ENCODE data around the gene ASB7. TPM values are rescaled to one million over a fixed set of nuclear protein-coding genes. Genes with fewer than 3 reads are reported as not detected.

ASB7 gene
- total and polyA plus RNA-seq, 2 experiments from 2014 or later: 4.1 to 13.9 TPM

- TF ChIP-seq NANOG (IDR thresholded peaks at IDR 0.05; ENCODE audit: borderline replicate concordance): no peak
- TF ChIP-seq, protein P1, sequence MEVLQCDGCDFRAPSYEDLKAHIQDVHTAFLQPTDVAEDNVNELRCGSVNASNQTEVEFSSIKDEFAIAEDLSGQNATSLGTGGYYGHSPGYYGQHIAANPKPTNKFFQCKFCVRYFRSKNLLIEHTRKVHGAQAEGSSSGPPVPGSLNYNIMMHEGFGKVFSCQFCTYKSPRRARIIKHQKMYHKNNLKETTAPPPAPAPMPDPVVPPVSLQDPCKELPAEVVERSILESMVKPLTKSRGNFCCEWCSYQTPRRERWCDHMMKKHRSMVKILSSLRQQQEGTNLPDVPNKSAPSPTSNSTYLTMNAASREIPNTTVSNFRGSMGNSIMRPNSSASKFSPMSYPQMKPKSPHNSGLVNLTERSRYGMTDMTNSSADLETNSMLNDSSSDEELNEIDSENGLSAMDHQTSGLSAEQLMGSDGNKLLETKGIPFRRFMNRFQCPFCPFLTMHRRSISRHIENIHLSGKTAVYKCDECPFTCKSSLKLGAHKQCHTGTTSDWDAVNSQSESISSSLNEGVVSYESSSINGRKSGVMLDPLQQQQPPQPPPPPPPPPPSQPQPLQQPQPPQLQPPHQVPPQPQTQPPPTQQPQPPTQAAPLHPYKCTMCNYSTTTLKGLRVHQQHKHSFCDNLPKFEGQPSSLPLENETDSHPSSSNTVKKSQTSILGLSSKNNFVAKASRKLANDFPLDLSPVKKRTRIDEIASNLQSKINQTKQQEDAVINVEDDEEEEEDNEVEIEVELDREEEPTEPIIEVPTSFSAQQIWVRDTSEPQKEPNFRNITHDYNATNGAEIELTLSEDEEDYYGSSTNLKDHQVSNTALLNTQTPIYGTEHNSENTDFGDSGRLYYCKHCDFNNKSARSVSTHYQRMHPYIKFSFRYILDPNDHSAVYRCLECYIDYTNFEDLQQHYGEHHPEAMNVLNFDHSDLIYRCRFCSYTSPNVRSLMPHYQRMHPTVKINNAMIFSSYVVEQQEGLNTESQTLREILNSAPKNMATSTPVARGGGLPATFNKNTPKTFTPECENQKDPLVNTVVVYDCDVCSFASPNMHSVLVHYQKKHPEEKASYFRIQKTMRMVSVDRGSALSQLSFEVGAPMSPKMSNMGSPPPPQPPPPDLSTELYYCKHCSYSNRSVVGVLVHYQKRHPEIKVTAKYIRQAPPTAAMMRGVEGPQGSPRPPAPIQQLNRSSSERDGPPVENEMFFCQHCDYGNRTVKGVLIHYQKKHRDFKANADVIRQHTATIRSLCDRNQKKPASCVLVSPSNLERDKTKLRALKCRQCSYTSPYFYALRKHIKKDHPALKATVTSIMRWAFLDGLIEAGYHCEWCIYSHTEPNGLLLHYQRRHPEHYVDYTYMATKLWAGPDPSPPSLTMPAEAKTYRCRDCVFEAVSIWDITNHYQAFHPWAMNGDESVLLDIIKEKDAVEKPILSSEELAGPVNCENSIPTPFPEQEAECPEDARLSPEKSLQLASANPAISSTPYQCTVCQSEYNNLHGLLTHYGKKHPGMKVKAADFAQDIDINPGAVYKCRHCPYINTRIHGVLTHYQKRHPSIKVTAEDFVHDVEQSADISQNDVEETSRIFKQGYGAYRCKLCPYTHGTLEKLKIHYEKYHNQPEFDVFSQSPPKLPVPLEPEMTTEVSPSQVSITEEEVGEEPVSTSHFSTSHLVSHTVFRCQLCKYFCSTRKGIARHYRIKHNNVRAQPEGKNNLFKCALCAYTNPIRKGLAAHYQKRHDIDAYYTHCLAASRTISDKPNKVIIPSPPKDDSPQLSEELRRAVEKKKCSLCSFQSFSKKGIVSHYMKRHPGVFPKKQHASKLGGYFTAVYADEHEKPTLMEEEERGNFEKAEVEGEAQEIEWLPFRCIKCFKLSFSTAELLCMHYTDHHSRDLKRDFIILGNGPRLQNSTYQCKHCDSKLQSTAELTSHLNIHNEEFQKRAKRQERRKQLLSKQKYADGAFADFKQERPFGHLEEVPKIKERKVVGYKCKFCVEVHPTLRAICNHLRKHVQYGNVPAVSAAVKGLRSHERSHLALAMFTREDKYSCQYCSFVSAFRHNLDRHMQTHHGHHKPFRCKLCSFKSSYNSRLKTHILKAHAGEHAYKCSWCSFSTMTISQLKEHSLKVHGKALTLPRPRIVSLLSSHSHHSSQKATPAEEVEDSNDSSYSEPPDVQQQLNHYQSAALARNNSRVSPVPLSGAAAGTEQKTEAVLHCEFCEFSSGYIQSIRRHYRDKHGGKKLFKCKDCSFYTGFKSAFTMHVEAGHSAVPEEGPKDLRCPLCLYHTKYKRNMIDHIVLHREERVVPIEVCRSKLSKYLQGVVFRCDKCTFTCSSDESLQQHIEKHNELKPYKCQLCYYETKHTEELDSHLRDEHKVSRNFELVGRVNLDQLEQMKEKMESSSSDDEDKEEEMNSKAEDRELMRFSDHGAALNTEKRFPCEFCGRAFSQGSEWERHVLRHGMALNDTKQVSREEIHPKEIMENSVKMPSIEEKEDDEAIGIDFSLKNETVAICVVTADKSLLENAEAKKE (CRISPR knock-in tag; IDR thresholded peaks at IDR 0.05): no peak
- no peak for TF ChIP-seq ZNF331 (CRISPR knock-in tag; IDR thresholded peaks at IDR 0.05; ENCODE audit: low read depth)
- TF ChIP-seq, protein P2, sequence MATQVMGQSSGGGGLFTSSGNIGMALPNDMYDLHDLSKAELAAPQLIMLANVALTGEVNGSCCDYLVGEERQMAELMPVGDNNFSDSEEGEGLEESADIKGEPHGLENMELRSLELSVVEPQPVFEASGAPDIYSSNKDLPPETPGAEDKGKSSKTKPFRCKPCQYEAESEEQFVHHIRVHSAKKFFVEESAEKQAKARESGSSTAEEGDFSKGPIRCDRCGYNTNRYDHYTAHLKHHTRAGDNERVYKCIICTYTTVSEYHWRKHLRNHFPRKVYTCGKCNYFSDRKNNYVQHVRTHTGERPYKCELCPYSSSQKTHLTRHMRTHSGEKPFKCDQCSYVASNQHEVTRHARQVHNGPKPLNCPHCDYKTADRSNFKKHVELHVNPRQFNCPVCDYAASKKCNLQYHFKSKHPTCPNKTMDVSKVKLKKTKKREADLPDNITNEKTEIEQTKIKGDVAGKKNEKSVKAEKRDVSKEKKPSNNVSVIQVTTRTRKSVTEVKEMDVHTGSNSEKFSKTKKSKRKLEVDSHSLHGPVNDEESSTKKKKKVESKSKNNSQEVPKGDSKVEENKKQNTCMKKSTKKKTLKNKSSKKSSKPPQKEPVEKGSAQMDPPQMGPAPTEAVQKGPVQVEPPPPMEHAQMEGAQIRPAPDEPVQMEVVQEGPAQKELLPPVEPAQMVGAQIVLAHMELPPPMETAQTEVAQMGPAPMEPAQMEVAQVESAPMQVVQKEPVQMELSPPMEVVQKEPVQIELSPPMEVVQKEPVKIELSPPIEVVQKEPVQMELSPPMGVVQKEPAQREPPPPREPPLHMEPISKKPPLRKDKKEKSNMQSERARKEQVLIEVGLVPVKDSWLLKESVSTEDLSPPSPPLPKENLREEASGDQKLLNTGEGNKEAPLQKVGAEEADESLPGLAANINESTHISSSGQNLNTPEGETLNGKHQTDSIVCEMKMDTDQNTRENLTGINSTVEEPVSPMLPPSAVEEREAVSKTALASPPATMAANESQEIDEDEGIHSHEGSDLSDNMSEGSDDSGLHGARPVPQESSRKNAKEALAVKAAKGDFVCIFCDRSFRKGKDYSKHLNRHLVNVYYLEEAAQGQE (IDR thresholded peaks at IDR 0.05; ENCODE audit: unreplicated experiment): no peak
- no peak for TF ChIP-seq EZH2 (IDR thresholded peaks at IDR 0.05; ENCODE audit: low read depth, unreplicated experiment)
- no peak for TF ChIP-seq EZH2phosphoT487 (IDR thresholded peaks at IDR 0.05; ENCODE audit: unreplicated experiment)
- TF ChIP-seq, protein P3, sequence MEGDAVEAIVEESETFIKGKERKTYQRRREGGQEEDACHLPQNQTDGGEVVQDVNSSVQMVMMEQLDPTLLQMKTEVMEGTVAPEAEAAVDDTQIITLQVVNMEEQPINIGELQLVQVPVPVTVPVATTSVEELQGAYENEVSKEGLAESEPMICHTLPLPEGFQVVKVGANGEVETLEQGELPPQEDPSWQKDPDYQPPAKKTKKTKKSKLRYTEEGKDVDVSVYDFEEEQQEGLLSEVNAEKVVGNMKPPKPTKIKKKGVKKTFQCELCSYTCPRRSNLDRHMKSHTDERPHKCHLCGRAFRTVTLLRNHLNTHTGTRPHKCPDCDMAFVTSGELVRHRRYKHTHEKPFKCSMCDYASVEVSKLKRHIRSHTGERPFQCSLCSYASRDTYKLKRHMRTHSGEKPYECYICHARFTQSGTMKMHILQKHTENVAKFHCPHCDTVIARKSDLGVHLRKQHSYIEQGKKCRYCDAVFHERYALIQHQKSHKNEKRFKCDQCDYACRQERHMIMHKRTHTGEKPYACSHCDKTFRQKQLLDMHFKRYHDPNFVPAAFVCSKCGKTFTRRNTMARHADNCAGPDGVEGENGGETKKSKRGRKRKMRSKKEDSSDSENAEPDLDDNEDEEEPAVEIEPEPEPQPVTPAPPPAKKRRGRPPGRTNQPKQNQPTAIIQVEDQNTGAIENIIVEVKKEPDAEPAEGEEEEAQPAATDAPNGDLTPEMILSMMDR (conservative IDR thresholded peaks at IDR 0.05; ENCODE audit: low read depth in 2 of 2): no peak
- TF ChIP-seq ZNF114 (CRISPR knock-in tag; IDR thresholded peaks at IDR 0.05): no peak
- TF ChIP-seq STAT1 (IDR thresholded peaks at IDR 0.05; ENCODE audit: unreplicated experiment): no peak
- TF ChIP-seq, protein P4, sequence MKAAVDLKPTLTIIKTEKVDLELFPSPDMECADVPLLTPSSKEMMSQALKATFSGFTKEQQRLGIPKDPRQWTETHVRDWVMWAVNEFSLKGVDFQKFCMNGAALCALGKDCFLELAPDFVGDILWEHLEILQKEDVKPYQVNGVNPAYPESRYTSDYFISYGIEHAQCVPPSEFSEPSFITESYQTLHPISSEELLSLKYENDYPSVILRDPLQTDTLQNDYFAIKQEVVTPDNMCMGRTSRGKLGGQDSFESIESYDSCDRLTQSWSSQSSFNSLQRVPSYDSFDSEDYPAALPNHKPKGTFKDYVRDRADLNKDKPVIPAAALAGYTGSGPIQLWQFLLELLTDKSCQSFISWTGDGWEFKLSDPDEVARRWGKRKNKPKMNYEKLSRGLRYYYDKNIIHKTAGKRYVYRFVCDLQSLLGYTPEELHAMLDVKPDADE (IDR thresholded peaks at IDR 0.05): no peak
- no peak for TF ChIP-seq JUNB (IDR thresholded peaks at IDR 0.05; ENCODE audit: unreplicated experiment)
- TF ChIP-seq POLR2AphosphoS5 (IDR thresholded peaks at IDR 0.05; ENCODE audit: low read depth): no peak
- TF ChIP-seq CREB1 (CRISPR knock-in tag; IDR thresholded peaks at IDR 0.05; ENCODE audit: low read depth): no peak
- Histone ChIP-seq H2AFZ (no peak overlapping the region), H3K27me3 (ENCODE audit: insufficient read depth) (no peaks in the 10 kb centered on the region), H3K4me2 (no peak overlapping the region), H3K27ac (ENCODE audit: low read depth) (no peak overlapping the region), H3K4me1 (ENCODE audit: insufficient read depth) (no peaks in the 10 kb centered on the region), H3K4me3 (no peak overlapping the region), H3K79me2 (replicated peaks; ENCODE audit: insufficient read depth) (no peaks in the 10 kb centered on the region), H3F3A (replicated peaks; ENCODE audit: low read depth) (no peaks in the 10 kb centered on the region), H3K36me3 (ENCODE audit: insufficient read depth) (no peaks in the 10 kb centered on the region), H4K20me1 (replicated peaks; ENCODE audit: insufficient read depth) (no peaks in the 10 kb centered on the region), H3K9me2 (ENCODE audit: insufficient read depth) (0 out of 2 replicates have a peak, but pooled peaks cover 2% of the 10 kb centered on the region)
- no peaks in the 10 kb centered on the region for H3K9me3 Mint-ChIP-seq
- peaks cover 5% of the 10 kb centered on the region for H3K4me1 Mint-ChIP-seq
- H3K27me3 Mint-ChIP-seq (ENCODE audit: insufficient read depth, low read depth, poor library complexity): peaks cover 13% of the 10 kb centered on the region
- H3K36me3 Mint-ChIP-seq (ENCODE audit: low read depth): no peaks in the 10 kb centered on the region
- ATAC-seq: no peak
- H3K4me3 Mint-ChIP-seq: no peak overlapping the region
- no peak overlapping the region for H3K27ac Mint-ChIP-seq
- DNase-seq (ENCODE audit: low spot score): no peak
Measured at GRCh38 chr15:100690795-100691158, 88.4 kb downstream of the ASB7 start.

Measured in GM23338 (cell line).